ENCODE measurements around the gene FUT3. TPM values are rescaled to one million over a fixed set of nuclear protein-coding genes. Genes with fewer than 3 reads are reported as not detected.
"Not testable (repeated sequence)": the region's sequence is repeated elsewhere in the genome, so short reads cannot be mapped to it uniquely, and the experiment has no call there.

The FUT3 gene
- total and polyA plus RNA-seq, 2 experiments from 2014 or later: not detected

DNA sequence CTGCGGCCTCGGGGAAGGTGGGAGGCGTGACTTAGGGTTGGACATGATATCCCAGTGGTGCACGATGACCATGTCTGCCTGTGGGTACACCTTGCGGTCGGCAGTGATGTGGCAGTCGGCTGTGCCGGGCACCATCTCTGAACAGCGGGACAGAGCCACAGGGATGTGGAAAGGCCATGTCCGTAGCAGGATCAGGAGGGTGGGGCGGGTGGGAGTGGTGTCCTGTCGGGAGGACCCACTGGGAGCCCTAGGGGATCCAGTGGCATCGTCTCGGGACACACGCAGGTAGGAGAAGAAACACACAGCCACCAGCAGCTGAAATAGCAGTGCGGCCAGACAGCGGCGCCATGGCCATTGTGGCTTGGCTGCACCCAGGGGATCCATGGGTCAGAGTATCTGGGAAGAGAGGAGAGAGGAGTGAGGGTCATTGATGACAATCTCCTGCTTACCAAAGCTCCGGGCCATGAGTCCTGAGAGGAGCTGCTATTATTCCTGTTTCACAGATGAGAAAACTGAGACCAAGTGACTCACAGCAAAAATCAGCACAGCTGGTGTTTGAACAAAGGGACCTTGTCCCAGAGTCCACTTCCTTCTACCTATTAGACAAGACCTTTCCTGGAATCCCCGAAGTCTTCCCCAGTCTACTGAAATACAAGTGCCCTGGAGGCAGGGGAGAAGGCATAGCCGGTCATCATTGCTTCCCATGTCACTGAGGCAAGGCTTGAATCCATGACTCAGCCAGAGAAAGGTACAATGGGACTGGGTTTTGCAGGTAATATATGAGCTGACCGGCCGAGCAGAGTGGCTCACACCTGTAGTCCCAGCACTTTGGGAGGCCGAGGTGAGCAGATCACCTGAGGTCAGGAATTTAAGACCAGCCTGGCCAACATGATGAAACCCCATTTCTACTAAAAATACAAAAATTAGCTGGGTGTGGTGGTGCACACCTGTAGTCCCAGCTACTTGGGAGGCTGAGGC is 6.5 kb downstream of the FUT3 start:
- Histone ChIP-seq H3K27ac (no peak overlapping the region), H4K20me1 (ENCODE audit: insufficient read depth) (no peaks in the 10 kb centered on the region), H3F3A (ENCODE audit: insufficient read depth) (no peaks in the 10 kb centered on the region), H3K9me3 (ENCODE audit: low read depth) (no peaks in the 10 kb centered on the region), H3K79me2 (ENCODE audit: insufficient read depth) (no peaks in the 10 kb centered on the region), H3K9ac (no peak overlapping the region), H2AFZ (no peak overlapping the region), H3K9me2 (ENCODE audit: insufficient read depth) (no peaks in the 10 kb centered on the region), H3K4me3 (no peak overlapping the region), H3K4me1 (ENCODE audit: insufficient read depth) (no peaks in the 10 kb centered on the region), H3K27me3 (replicated peaks; ENCODE audit: insufficient read depth) (0 out of 2 replicates have a peak, but pooled peaks cover 7% of the 10 kb centered on the region), H3K36me3 (ENCODE audit: low read depth) (no peaks in the 10 kb centered on the region), H3K4me2 (ENCODE audit: unreplicated experiment) (no peak overlapping the region)
- in situ Hi-C loops (cut with MboI): no loop called here
- 75% methylated on average over 20 to 24 of the region's 24 CpGs for WGBS, 2 experiments (ENCODE audit: low coverage in 1 of 2, low lambda C conversion rate in 2 of 2, missing lambda C conversion rate in 2 of 2)
- TF ChIP-seq EZH2phosphoT487 (IDR thresholded peaks at IDR 0.05; ENCODE audit: insufficient read depth, low read depth) (no peak), EZH2 (IDR thresholded peaks at IDR 0.05; ENCODE audit: insufficient read depth, poor library complexity, severe bottlenecking) (no peak)
- no peak for DNase-seq

DNA sequence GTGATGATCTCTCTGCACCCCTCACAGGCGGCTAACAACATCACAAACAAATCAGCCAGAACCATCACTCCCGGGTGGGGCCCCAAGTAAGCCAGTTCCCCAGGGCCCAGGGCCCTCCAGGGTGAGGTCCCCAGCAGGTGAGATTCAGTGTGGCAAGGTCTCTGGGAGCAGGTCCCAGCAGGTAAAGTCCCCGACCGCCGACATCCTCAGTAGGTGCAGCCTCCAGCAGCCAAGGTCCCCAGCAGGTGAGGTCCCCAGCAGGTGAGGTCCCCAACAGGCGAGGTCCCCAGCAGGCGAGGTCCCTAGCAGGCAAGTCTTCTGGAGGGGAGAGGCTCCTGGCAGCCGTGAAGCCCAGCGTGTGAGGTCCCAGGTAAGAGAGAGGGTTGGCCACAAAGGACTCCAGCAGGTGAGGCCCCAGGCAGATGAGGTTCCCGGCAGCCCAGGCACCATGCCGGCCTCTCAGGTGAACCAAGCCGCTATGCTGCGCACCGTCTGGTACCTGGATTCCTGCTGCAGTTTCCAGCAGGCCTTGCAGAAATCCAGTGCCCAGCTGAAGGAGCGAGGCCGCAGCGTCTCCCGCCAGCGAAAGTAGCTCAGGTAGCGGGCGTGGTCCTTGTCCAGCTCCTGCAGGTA is 7.8 kb downstream of the FUT3 start:
- Histone ChIP-seq H3K9me2 (ENCODE audit: insufficient read depth) (no peaks in the 10 kb centered on the region), H3K27me3 (replicated peaks; ENCODE audit: insufficient read depth) (0 out of 2 replicates have a peak, but pooled peaks cover 2% of the 10 kb centered on the region), H3K4me1 (ENCODE audit: insufficient read depth) (no peaks in the 10 kb centered on the region), H3K4me3 (no peak overlapping the region), H3K4me2 (ENCODE audit: unreplicated experiment) (no peak overlapping the region), H3K27ac (no peak overlapping the region), H3K9ac (no peak overlapping the region), H3K9me3 (ENCODE audit: low read depth) (no peaks in the 10 kb centered on the region), H2AFZ (no peak overlapping the region), H3K36me3 (ENCODE audit: low read depth) (no peaks in the 10 kb centered on the region), H4K20me1 (ENCODE audit: insufficient read depth) (no peaks in the 10 kb centered on the region), H3K79me2 (ENCODE audit: insufficient read depth) (no peaks in the 10 kb centered on the region), H3F3A (ENCODE audit: insufficient read depth) (no peaks in the 10 kb centered on the region)
- in situ Hi-C loops (cut with MboI): no loop called here
- DNase-seq: no peak
- TF ChIP-seq EZH2 (IDR thresholded peaks at IDR 0.05; ENCODE audit: insufficient read depth, poor library complexity, severe bottlenecking): no peak
- no peak for TF ChIP-seq EZH2phosphoT487 (IDR thresholded peaks at IDR 0.05; ENCODE audit: insufficient read depth, low read depth)
- 71 to 82% methylated on average over 20 to 21 of the region's 21 CpGs for WGBS, 2 experiments (ENCODE audit: low coverage in 1 of 2, low lambda C conversion rate in 2 of 2, missing lambda C conversion rate in 2 of 2)

- WGBS, 2 experiments (ENCODE audit: low coverage in 1 of 2, low lambda C conversion rate in 2 of 2, missing lambda C conversion rate in 2 of 2): 53 to 57% methylated on average over 5 to 6 of the region's 6 CpGs
- H3K4me2 ChIP-seq (ENCODE audit: unreplicated experiment); in situ Hi-C loops (cut with MboI); H2AFZ ChIP-seq; H3K36me3 ChIP-seq (ENCODE audit: low read depth); H3K9ac ChIP-seq; DNase-seq; H3K27me3 ChIP-seq (replicated peaks; ENCODE audit: insufficient read depth); H3K4me1 ChIP-seq (ENCODE audit: insufficient read depth); H4K20me1 ChIP-seq (ENCODE audit: insufficient read depth); H3K27ac ChIP-seq; H3F3A ChIP-seq (ENCODE audit: insufficient read depth); H3K4me3 ChIP-seq; H3K9me3 ChIP-seq (ENCODE audit: low read depth); H3K9me2 ChIP-seq (ENCODE audit: insufficient read depth); H3K79me2 ChIP-seq (ENCODE audit: insufficient read depth): not testable (repeated sequence)
Measured at GRCh38 chr19:5841735-5842111, 9.5 kb downstream of the FUT3 start.

- no peak for DNase-seq
- no peak within 1 kb of the TSS for H3K4me3 ChIP-seq
- H4K20me1 ChIP-seq (ENCODE audit: insufficient read depth): no peaks in the 10 kb centered on the region
- no peaks in the 10 kb centered on the region for H3K9me3 ChIP-seq (ENCODE audit: low read depth)
- H3K9me2 ChIP-seq (ENCODE audit: insufficient read depth): no peaks in the 10 kb centered on the region
- no peaks in the 10 kb centered on the region for H3F3A ChIP-seq (ENCODE audit: insufficient read depth)
- WGBS, 2 experiments (ENCODE audit: low coverage in 1 of 2, low lambda C conversion rate in 2 of 2, missing lambda C conversion rate in 2 of 2): 70 to 71% methylated on average over 9 of the region's 9 CpGs
- no peaks in the 10 kb centered on the region for H3K79me2 ChIP-seq (ENCODE audit: insufficient read depth)
- H3K4me2 ChIP-seq (ENCODE audit: unreplicated experiment): no peak within 1 kb of the TSS
- H2AFZ ChIP-seq: no peak within 1 kb of the TSS
- no peak within 1 kb of the TSS for H3K27ac ChIP-seq
- no peak for TF ChIP-seq EZH2phosphoT487 (IDR thresholded peaks at IDR 0.05; ENCODE audit: insufficient read depth, low read depth)
- TF ChIP-seq EZH2 (IDR thresholded peaks at IDR 0.05; ENCODE audit: insufficient read depth, poor library complexity, severe bottlenecking): no peak
- H3K27me3 ChIP-seq (replicated peaks; ENCODE audit: insufficient read depth): 0 out of 2 replicates have a peak, but pooled peaks cover 8% of the 10 kb centered on the region
- H3K4me1 ChIP-seq (ENCODE audit: insufficient read depth): no peaks in the 10 kb centered on the region
- H3K36me3 ChIP-seq (ENCODE audit: low read depth): no peaks in the 10 kb centered on the region
- in situ Hi-C loops (cut with MboI): no loop called here
- no peak within 1 kb of the TSS for H3K9ac ChIP-seq
Measured at GRCh38 chr19:5839065-5840017, 11.9 kb downstream of the FUT3 start, which contains the start of gene FUT6. TSS of gene FUT6 (minus strand) at chr19:5839702. CDS start at chr19:5832567, 7,135 bp downstream.

Measured in GM23248 (cell line).